A673 (cell line): ENCODE data around the gene RIT1.

Source experiments
- EZH2 ChIP-seq: fragments of 200-600 bp; sonication (generic); IDR thresholded peaks from 2 replicates; pipeline ENCODE4 v1.6.1; 2017; ENCODE audit warnings: borderline replicate concordance, low read depth, mild to moderate bottlenecking, mixed read lengths, antibody characterized with exemption, low read length; ENCODE audit not compliant: poor library complexity, severe bottlenecking
- TF ChIP-seq, protein P1 (sequence below): fragments of 300-800, 200-600 bp; sonication (generic); conservative IDR thresholded peaks from 2 replicates; pipeline ENCODE4 v1.5.1; 2017; ENCODE audit warnings: low read depth, mild to moderate bottlenecking, antibody characterized with exemption, low read length, moderate library complexity, mixed read lengths

GRCh38 chr1:155920717-155921116 lies 9.6 kb upstream of the RIT1 start:
- TF ChIP-seq, protein P1, sequence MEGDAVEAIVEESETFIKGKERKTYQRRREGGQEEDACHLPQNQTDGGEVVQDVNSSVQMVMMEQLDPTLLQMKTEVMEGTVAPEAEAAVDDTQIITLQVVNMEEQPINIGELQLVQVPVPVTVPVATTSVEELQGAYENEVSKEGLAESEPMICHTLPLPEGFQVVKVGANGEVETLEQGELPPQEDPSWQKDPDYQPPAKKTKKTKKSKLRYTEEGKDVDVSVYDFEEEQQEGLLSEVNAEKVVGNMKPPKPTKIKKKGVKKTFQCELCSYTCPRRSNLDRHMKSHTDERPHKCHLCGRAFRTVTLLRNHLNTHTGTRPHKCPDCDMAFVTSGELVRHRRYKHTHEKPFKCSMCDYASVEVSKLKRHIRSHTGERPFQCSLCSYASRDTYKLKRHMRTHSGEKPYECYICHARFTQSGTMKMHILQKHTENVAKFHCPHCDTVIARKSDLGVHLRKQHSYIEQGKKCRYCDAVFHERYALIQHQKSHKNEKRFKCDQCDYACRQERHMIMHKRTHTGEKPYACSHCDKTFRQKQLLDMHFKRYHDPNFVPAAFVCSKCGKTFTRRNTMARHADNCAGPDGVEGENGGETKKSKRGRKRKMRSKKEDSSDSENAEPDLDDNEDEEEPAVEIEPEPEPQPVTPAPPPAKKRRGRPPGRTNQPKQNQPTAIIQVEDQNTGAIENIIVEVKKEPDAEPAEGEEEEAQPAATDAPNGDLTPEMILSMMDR: no peak
- TF ChIP-seq EZH2: no peak
